ENCODE data around the gene SNAPIN.

SNAPIN gene

DNA sequence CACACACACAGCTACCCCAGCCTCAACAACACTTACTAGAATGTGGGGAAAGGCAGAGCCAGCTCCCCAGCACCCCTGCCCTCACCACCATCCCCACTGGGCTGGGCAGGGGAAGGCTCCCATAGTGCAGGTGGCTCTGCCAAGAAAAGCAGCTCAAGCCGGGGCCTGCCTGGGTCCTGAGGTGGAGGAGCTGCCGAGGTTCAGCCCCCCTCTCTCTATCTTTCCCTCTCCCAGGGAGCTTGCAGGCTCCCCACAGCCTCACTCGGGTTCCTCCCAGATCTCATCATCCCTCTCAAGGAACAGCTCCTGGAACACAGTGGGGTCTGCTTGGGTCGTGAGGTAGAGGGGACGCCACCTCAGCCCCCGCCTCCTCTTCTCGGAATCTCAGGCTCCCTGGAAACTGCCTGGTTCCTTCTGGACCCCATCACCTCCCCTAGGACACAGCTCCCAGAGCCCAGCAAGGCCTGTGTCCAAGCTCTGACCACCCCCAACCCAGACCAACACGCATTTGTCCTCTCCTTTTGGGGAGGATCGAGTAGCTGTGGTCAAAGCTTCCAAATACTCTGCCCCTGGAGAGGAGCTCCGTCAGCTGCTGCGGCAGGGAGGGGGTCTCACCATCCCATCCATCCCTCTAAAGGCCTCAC, 46.3 kb upstream of the SNAPIN start:
- DNase-seq (ENCODE audit: extremely low read depth, low read depth): no peak
- TF ChIP-seq, protein P1, sequence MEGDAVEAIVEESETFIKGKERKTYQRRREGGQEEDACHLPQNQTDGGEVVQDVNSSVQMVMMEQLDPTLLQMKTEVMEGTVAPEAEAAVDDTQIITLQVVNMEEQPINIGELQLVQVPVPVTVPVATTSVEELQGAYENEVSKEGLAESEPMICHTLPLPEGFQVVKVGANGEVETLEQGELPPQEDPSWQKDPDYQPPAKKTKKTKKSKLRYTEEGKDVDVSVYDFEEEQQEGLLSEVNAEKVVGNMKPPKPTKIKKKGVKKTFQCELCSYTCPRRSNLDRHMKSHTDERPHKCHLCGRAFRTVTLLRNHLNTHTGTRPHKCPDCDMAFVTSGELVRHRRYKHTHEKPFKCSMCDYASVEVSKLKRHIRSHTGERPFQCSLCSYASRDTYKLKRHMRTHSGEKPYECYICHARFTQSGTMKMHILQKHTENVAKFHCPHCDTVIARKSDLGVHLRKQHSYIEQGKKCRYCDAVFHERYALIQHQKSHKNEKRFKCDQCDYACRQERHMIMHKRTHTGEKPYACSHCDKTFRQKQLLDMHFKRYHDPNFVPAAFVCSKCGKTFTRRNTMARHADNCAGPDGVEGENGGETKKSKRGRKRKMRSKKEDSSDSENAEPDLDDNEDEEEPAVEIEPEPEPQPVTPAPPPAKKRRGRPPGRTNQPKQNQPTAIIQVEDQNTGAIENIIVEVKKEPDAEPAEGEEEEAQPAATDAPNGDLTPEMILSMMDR (IDR thresholded peaks at IDR 0.05; ENCODE audit: low read depth, low read length, missing control alignments): no peak
- peak overlapping the region; percentile 90 for H3K4me3 ChIP-seq (replicated peaks; ENCODE audit: low read depth, low read length)

DNA sequence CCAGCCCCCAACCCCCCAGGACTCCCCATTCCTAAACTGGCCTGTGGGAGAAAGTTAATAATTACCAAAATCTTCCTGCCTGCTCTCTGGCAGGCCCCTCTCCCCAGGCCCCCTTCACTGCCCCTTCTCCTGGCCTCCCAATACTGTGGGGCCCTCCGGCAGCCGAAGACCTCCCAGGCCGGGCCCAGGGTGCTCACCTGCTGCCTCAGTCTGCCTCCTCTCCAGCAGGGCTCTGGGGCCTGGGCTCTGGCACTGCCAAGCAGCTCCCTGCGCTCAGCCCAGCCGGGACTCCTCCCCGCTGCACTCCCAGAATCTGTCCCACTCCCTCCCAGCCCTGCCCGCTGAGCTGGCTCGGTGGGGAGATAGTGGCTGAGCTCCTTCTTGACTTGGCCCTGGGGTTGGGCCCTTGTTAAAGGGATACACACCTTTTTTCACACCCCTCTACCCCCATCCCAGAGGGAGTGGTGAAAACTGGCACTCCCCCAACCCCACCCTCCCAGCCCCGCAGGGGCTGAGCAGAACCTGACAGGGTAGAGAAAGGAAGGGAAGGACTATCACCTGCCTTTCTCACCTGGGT, 45.7 kb upstream of the SNAPIN start, which contains the start of gene S100A16:
Gene S100A16, minus strand, starts transcription at position 383 of the 577 bp plus-strand sequence. CDS start 4,986 bp downstream, outside the sequence.
- peak within 1 kb of the TSS; percentile 90 for H3K4me3 ChIP-seq (replicated peaks; ENCODE audit: low read depth, low read length)
- no peak for DNase-seq (ENCODE audit: extremely low read depth, low read depth)
- TF ChIP-seq, protein P1 (IDR thresholded peaks at IDR 0.05; ENCODE audit: low read depth, low read length, missing control alignments): no peak

DNA sequence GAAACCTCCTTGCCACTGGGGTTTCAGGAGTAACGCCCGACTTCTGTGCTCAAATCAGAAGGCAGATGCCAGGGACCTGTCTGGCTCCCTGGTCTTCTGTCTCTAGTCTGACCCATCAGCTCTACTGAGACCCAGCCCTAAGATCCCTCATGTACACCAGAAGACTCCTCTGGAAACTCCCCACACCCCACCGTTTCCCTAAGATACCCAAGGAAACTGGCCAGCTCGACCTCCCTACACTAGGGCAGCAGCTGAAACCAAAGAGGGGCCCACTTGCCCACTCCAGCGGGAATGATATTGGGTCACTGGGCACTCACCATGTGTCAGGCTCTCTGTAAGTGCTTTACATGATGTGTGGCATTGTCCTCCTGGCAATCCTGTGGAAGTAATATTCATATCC, 45.1 kb upstream of the SNAPIN start:
- H3K4me3 ChIP-seq (replicated peaks; ENCODE audit: low read depth, low read length): peak overlapping the region; percentile 90
- TF ChIP-seq, protein P1 (IDR thresholded peaks at IDR 0.05; ENCODE audit: low read depth, low read length, missing control alignments): no peak

DNA sequence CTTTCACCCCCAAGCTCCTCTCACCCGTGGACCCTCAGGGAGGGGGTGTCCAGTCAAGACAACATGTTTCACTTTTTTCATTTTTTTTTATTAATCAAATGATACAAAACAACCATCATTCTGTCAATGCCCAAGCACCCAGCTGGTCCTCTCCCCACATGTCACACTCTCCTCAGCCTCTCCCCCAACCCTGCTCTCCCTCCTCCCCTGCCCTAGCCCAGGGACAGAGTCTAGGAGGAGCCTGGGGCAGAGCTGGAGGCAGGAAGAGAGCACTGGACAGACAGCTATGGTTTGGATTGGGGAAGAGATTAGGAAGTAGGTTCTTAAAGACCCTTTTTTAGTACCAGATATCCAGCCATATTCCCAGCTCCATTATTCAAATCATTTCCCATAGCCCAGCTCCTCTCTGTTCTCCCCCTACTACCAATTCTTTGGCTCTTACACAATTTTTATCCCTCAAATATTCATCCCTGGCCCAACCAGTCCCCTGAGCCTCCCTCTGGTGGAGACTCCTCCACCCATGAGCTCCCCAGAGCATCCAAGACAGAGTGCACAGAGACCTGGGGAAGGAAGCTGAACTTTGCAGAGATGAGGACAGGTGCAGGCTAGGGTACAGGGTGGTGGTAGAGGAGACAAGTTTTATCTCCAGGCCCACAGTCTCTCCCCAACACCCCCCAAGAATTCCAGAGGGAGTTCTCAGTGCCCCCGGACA, 44.2 kb upstream of the SNAPIN start:
- H3K4me3 ChIP-seq (replicated peaks; ENCODE audit: low read depth, low read length): no peak overlapping the region
- no peak for DNase-seq (ENCODE audit: extremely low read depth, low read depth)
- TF ChIP-seq, protein P1 (IDR thresholded peaks at IDR 0.05; ENCODE audit: low read depth, low read length, missing control alignments): no peak

More for the DNA sequence above, 45.1 kb upstream of the SNAPIN start:
- no peak for DNase-seq (ENCODE audit: extremely low read depth, low read depth)

DNA sequence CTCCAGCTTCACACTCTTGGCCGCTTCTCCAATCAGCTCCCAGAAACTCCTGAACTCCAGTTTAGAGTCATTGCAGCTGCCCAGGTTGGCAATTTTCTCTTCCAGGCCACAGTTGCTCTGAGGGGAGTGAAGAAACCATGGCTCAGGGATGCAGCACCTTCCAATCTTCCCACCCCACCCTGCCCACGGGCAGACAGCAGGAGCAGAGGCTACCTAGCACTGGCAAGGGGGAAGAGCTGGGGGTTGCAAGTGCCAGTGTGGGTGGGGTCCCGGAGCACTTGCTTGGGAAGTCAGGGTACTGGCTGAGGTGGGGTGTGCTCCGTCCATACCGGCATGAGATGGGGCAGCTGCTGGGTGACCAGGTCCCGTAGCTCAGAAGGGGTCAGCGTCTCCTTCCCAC, 43.6 kb upstream of the SNAPIN start:
- DNase-seq (ENCODE audit: extremely low read depth, low read depth): no peak
- TF ChIP-seq, protein P1 (IDR thresholded peaks at IDR 0.05; ENCODE audit: low read depth, low read length, missing control alignments): no peak
- no peak overlapping the region for H3K4me3 ChIP-seq (replicated peaks; ENCODE audit: low read depth, low read length)

DNA sequence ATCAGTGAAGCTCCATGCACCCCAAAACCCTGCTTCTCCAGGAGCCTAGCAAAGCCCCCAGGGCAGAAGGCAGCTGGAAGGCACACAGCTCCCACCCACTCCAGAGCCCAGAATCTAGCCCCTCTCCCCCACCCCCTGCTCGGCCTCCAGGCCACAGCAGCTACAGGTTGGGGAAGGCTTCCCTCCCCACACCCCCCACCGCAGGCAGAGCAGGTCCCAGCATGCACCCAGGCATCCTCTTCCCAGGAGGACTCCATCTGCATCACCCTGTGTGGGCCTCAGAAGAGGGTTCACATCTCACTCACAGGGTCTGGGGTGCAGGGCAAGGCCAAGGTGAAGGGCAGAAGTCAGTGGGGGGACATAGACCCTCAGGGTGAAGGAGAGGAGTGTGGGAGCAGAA, 43.1 kb upstream of the SNAPIN start:
- no peak overlapping the region for H3K4me3 ChIP-seq (replicated peaks; ENCODE audit: low read depth, low read length)
- TF ChIP-seq, protein P1 (IDR thresholded peaks at IDR 0.05; ENCODE audit: low read depth, low read length, missing control alignments): no peak
- DNase-seq (ENCODE audit: extremely low read depth, low read depth): no peak
